GM12878 (cell line): ENCODE measurements around the gene TMEM250. TPM values are rescaled to one million over a fixed set of nuclear protein-coding genes. Genes with fewer than 3 reads are reported as not detected.

Experiments
- BRCA1 ChIP-seq: IDR thresholded peaks from 2 replicates; pipeline ENCODE4 v1.6.1; 2011; ENCODE audit warnings: low read depth, low read length, improper control_type of control experiment
- GABPA ChIP-seq: IDR thresholded peaks from 2 replicates; pipeline ENCODE4 v1.6.1; 2014; ENCODE audit warnings: antibody characterized with exemption, low read depth, mild to moderate bottlenecking, inconsistent platforms
- HDAC6 ChIP-seq: fragments of 200-600 bp; sonication (generic); IDR thresholded peaks from one replicate; pipeline ENCODE4 v1.8.0; 2017; ENCODE audit warnings: antibody characterized with exemption; ENCODE audit not compliant: unreplicated experiment
- IKZF2 ChIP-seq, 2 experiments: fragments of 450-650 bp; IDR thresholded peaks; 2 replicates each; pipeline ENCODE4 v1.6.1; 2017; ENCODE audit warnings: mild to moderate bottlenecking in 2 of 2, moderate library complexity in 2 of 2
- IRF4 ChIP-seq: IDR thresholded peaks from 2 replicates; pipeline ENCODE4 v1.6.1; 2011; ENCODE audit warnings: low read depth, low read length
- IRF5 ChIP-seq: fragments of 450-650 bp; IDR thresholded peaks from 2 replicates; pipeline ENCODE4 v1.6.1; 2017; ENCODE audit warnings: borderline replicate concordance
- NFYA ChIP-seq: IDR thresholded peaks from 2 replicates; pipeline ENCODE4 v1.6.1; 2011; ENCODE audit warnings: low read depth, mild to moderate bottlenecking, low read length, improper control_type of control experiment, borderline replicate concordance
- SUZ12 ChIP-seq: fragments of 200-600 bp; sonication (generic); IDR thresholded peaks from one replicate; pipeline ENCODE4 v1.6.1; 2018; ENCODE audit warnings: antibody characterized with exemption, mild to moderate bottlenecking; ENCODE audit not compliant: unreplicated experiment
- ZNF274 ChIP-seq: IDR thresholded peaks from one replicate; pipeline ENCODE4 v1.8.0; 2011; ENCODE audit not compliant: insufficient read length, insufficient read depth
- polyA plus RNA-seq, 11 experiments: library from polyadenylated mRNA; depleted of rRNA in 4 of 11; unstranded in 6 of 11; stranded (reverse) in 5 of 11; fragments of >200 nt; fragmentation: Nextera tagmentation in 4 of 11; fragmentation: Illumina TruSeq in 1 of 11; extraction: Ambion mirVana in 4 of 11; extraction: Trizol in 1 of 11; gene quantifications; 1 replicate in 1 of 11; 2 replicates in 10 of 11; pipeline versions ENCODE4 v1.2.1 to v1.2.3, GENCODE V29; 2011 to 2016; ENCODE audit warnings: inconsistent platforms in 2 of 11, missing spikeins in 2 of 11, low read depth in 1 of 11
- total RNA-seq, 4 experiments: library from RNA; depleted of rRNA in 3 of 4; stranded (reverse); fragments of >200 nt in 3 of 4; fragmentation: Illumina TruSeq in 1 of 4; extraction: Trizol in 1 of 4; gene quantifications; 2 replicates each; pipeline versions ENCODE4 v1.2.1 to v1.2.3, GENCODE V29; 2013 to 2021
- TF ChIP-seq, protein P1 (sequence below): fragments of 450-650 bp; IDR thresholded peaks from 2 replicates; pipeline ENCODE4 v1.6.1; 2016; ENCODE audit warnings: mild to moderate bottlenecking

Gene TMEM250
- total and polyA plus RNA-seq, 10 of the 15 experiments (the other 5 are each of a cell fraction or from before 2014, with no cell fraction given) = 0.39 to 39.9 (median 8.5) TPM

GRCh38 chr9:136091582-136092352 is 26.9 kb downstream of the TMEM250 start (continued):
- TF ChIP-seq GABPA (no peak), BRCA1 (no peak), HDAC6 (no peak), SUZ12 (no peak), ZNF274 (no peak), IKZF2 (IDR thresholded peaks at IDR 0.05) (no peak), IRF5 (no peak), NFYA (no peak), IRF4 (no peak)
- TF ChIP-seq, protein P1, sequence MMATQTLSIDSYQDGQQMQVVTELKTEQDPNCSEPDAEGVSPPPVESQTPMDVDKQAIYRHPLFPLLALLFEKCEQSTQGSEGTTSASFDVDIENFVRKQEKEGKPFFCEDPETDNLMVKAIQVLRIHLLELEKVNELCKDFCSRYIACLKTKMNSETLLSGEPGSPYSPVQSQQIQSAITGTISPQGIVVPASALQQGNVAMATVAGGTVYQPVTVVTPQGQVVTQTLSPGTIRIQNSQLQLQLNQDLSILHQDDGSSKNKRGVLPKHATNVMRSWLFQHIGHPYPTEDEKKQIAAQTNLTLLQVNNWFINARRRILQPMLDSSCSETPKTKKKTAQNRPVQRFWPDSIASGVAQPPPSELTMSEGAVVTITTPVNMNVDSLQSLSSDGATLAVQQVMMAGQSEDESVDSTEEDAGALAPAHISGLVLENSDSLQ = no peak
